Panc1 (cell line): ENCODE measurements around the gene BEND3.
"Not testable (repeated sequence)": the region's sequence is repeated elsewhere in the genome, so short reads cannot be mapped to it uniquely, and the experiment has no call there.

ENCODE experiments used
- POLR2AphosphoS5 ChIP-seq: IDR thresholded peaks from 2 replicates; pipeline ENCODE4 v1.6.1; 2012; ENCODE audit warnings: mild to moderate bottlenecking, low read depth, low read length, moderate library complexity
- SIN3A ChIP-seq: IDR thresholded peaks from 2 replicates; pipeline ENCODE4 v1.6.1; 2012; ENCODE audit warnings: low read depth, mild to moderate bottlenecking, low read length, moderate library complexity, borderline replicate concordance; ENCODE audit not compliant: insufficient read depth
- TCF7L2 ChIP-seq: IDR thresholded peaks from 2 replicates; pipeline ENCODE4 v1.6.1; 2011; ENCODE audit warnings: mild to moderate bottlenecking, low read depth, low read length, inconsistent platforms
- TF ChIP-seq, protein P1 (sequence below): fragments of 450-650 bp; IDR thresholded peaks from 2 replicates; pipeline ENCODE4 v1.5.1; 2017; ENCODE audit warnings: mild to moderate bottlenecking
- TF ChIP-seq, protein P2 (sequence below), 2 experiments: IDR thresholded peaks; 2 replicates each; pipeline ENCODE4 v1.6.1; 2011 to 2012; ENCODE audit warnings: low read depth in 2 of 2, control low read depth in 1 of 2, low read length in 1 of 2, mild to moderate bottlenecking in 1 of 2, moderate library complexity in 1 of 2; ENCODE audit not compliant: insufficient read depth in 1 of 2

DNA sequence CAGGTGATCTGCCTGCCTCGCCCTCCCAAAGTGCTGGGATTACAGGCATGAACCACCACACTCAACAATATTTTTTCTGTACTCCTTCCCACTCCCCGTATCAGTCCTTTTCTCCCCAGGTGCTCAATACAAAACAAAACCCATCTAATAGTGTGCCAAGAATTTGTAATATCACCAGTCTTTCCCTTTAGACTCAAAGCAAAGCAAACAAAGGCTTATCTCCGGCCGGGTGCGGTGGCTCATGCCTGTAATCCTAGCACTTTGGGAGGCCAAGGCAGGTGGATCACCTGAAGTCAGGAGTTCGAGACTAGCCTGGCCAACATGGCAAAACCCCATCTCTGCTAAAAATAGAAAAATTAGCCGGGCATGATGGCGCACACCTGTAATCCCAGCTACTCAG is 95.7 kb downstream of the BEND3 start:
- TF ChIP-seq, protein P1, sequence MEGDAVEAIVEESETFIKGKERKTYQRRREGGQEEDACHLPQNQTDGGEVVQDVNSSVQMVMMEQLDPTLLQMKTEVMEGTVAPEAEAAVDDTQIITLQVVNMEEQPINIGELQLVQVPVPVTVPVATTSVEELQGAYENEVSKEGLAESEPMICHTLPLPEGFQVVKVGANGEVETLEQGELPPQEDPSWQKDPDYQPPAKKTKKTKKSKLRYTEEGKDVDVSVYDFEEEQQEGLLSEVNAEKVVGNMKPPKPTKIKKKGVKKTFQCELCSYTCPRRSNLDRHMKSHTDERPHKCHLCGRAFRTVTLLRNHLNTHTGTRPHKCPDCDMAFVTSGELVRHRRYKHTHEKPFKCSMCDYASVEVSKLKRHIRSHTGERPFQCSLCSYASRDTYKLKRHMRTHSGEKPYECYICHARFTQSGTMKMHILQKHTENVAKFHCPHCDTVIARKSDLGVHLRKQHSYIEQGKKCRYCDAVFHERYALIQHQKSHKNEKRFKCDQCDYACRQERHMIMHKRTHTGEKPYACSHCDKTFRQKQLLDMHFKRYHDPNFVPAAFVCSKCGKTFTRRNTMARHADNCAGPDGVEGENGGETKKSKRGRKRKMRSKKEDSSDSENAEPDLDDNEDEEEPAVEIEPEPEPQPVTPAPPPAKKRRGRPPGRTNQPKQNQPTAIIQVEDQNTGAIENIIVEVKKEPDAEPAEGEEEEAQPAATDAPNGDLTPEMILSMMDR, result not testable (repeated sequence)
- not testable (repeated sequence) for TF ChIP-seq POLR2AphosphoS5, TCF7L2, SIN3A
- TF ChIP-seq, protein P2, sequence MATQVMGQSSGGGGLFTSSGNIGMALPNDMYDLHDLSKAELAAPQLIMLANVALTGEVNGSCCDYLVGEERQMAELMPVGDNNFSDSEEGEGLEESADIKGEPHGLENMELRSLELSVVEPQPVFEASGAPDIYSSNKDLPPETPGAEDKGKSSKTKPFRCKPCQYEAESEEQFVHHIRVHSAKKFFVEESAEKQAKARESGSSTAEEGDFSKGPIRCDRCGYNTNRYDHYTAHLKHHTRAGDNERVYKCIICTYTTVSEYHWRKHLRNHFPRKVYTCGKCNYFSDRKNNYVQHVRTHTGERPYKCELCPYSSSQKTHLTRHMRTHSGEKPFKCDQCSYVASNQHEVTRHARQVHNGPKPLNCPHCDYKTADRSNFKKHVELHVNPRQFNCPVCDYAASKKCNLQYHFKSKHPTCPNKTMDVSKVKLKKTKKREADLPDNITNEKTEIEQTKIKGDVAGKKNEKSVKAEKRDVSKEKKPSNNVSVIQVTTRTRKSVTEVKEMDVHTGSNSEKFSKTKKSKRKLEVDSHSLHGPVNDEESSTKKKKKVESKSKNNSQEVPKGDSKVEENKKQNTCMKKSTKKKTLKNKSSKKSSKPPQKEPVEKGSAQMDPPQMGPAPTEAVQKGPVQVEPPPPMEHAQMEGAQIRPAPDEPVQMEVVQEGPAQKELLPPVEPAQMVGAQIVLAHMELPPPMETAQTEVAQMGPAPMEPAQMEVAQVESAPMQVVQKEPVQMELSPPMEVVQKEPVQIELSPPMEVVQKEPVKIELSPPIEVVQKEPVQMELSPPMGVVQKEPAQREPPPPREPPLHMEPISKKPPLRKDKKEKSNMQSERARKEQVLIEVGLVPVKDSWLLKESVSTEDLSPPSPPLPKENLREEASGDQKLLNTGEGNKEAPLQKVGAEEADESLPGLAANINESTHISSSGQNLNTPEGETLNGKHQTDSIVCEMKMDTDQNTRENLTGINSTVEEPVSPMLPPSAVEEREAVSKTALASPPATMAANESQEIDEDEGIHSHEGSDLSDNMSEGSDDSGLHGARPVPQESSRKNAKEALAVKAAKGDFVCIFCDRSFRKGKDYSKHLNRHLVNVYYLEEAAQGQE (IDR thresholded peaks at IDR 0.05; ENCODE audit: insufficient read depth in 1 of 2, low read depth in 2 of 2, low read length in 1 of 2), result not testable (repeated sequence)
